ENCODE results near the gene NXPH4.

- TF ChIP-seq CTCF (IDR thresholded peaks at IDR 0.05) (no peak), ZFX (IDR thresholded peaks at IDR 0.05; ENCODE audit: borderline replicate concordance) (no peak)
These were observed 3.6 kb downstream of the NXPH4 start for GRCh38 chr12:57219993-57220754.
